HepG2 (cell line): Measurements from ENCODE around the gene ECHS1. TPM values are rescaled to one million over a fixed set of nuclear protein-coding genes. Genes with fewer than 3 reads are reported as not detected.

Experiments
- AKAP8 ChIP-seq: sonication (generic); formaldehyde crosslinking; IDR thresholded peaks from 2 replicates; pipeline ENCODE4 v1.5.1; 2020; ENCODE audit warnings: mild to moderate bottlenecking, missing genetic modification reagents
- CENPX ChIP-seq: sonication (generic); formaldehyde crosslinking; IDR thresholded peaks from 2 replicates; pipeline ENCODE4 v1.9.0; 2021; ENCODE audit warnings: mild to moderate bottlenecking, missing genetic modification reagents, moderate library complexity
- DPF2 ChIP-seq: sonication (generic); formaldehyde crosslinking; IDR thresholded peaks from 2 replicates; pipeline ENCODE4 v1.4.0; 2020; ENCODE audit warnings: mild to moderate bottlenecking, low read depth, missing genetic modification reagents, borderline replicate concordance
- EEA1 ChIP-seq: sonication (generic); formaldehyde crosslinking; IDR thresholded peaks from 2 replicates; pipeline ENCODE4 v1.5.1; 2020; ENCODE audit warnings: mild to moderate bottlenecking, missing genetic modification reagents, borderline replicate concordance
- HES4 ChIP-seq: sonication (generic); formaldehyde crosslinking; IDR thresholded peaks from 2 replicates; pipeline ENCODE4 v1.9.0; 2021; ENCODE audit warnings: mild to moderate bottlenecking, missing genetic modification reagents, borderline replicate concordance
- HNRNPL ChIP-seq: fragments of 200-400 bp; formaldehyde crosslinking; IDR thresholded peaks from 2 replicates; pipeline ENCODE4 v1.6.1; 2017; ENCODE audit warnings: mild to moderate bottlenecking, low read depth, low read length
- SAP130 ChIP-seq: IDR thresholded peaks from 2 replicates; pipeline ENCODE4 v1.6.1; 2016; ENCODE audit warnings: low read depth
- TMF1 ChIP-seq: sonication (generic); formaldehyde crosslinking; IDR thresholded peaks from 2 replicates; pipeline ENCODE4 v1.8.1; 2022; ENCODE audit warnings: low read depth, missing genetic modification reagents
- ZC3H13 ChIP-seq: sonication (generic); formaldehyde crosslinking; IDR thresholded peaks from 2 replicates; pipeline ENCODE4 v1.8.1; 2023; ENCODE audit warnings: mild to moderate bottlenecking, missing genetic modification reagents, moderate library complexity
- ZNF101 ChIP-seq: sonication (generic); formaldehyde crosslinking; IDR thresholded peaks from 2 replicates; pipeline ENCODE4 v1.4.0; 2020; ENCODE audit warnings: mild to moderate bottlenecking, low read depth, missing genetic modification reagents, borderline replicate concordance
- ZNF510 ChIP-seq: sonication (generic); formaldehyde crosslinking; IDR thresholded peaks from 2 replicates; pipeline ENCODE4 v1.4.0; 2020; ENCODE audit warnings: low read depth, mild to moderate bottlenecking, missing genetic modification reagents
- polyA plus RNA-seq, 8 experiments: library from polyadenylated mRNA; depleted of rRNA in 3 of 8; stranded (reverse) in 7 of 8; unstranded in 1 of 8; fragments of >200 nt; fragmentation: Illumina TruSeq in 4 of 8; extraction: Trizol in 4 of 8; gene quantifications; 2 replicates each; pipeline versions ENCODE4 v1.2.1 to v1.2.3, GENCODE V29; 2011 to 2016; ENCODE audit warnings: low read depth in 4 of 8, missing spikeins in 1 of 8, mixed read lengths in 1 of 8; ENCODE audit not compliant: insufficient read depth in 1 of 8
- total RNA-seq, 5 experiments: library from RNA; depleted of rRNA; stranded (reverse); fragments of >200 nt; fragmentation: Illumina TruSeq; extraction: Trizol; gene quantifications; 2 replicates each; pipeline ENCODE4 v1.2.3, GENCODE V29; 2016; ENCODE audit warnings: low read depth in 1 of 5
- TF ChIP-seq, protein P1 (sequence below): sonication (generic); formaldehyde crosslinking; IDR thresholded peaks from 2 replicates; pipeline ENCODE4 v1.5.1; 2020; ENCODE audit warnings: mild to moderate bottlenecking, missing genetic modification reagents, moderate library complexity
- TF ChIP-seq, protein P2 (sequence below): sonication (generic); formaldehyde crosslinking; IDR thresholded peaks from 2 replicates; pipeline ENCODE4 v1.4.0; 2020; ENCODE audit warnings: mild to moderate bottlenecking, missing genetic modification reagents
- TF ChIP-seq, protein P3 (sequence below): IDR thresholded peaks from 2 replicates; pipeline ENCODE4 v1.6.1; 2012; ENCODE audit warnings: low read length, improper control_type of control experiment
- TF ChIP-seq, protein P4 (sequence below): IDR thresholded peaks from 2 replicates; pipeline ENCODE4 v1.6.1; 2016; ENCODE audit warnings: low read depth, missing genetic modification reagents, missing compliant biosample characterization

Gene ECHS1
- total and polyA plus RNA-seq, 2 of the 13 experiments (the other 11 are each of a cell fraction or from before 2014, with no cell fraction given) = 32.7 to 195 TPM

DNA sequence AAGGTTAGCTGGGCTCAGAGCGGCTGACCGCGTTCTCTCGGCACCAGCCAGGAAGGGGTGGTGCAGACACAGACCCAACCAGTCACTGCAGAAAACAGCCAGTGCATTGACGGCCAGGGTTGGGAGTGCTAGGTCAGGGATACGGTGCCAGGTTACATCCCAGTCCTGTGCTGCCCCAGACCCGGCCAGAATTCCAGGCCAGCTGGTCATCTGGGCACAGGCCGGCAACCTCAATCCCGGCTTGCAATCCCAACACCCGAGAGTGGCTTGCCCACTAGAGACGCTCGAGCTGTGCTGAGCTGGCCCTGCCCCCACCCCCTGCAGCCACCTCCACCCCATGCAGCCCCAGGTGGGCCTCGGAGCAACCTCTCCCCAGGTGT, 22.2 kb downstream of the ECHS1 start (continued):
- TF ChIP-seq, protein P1, sequence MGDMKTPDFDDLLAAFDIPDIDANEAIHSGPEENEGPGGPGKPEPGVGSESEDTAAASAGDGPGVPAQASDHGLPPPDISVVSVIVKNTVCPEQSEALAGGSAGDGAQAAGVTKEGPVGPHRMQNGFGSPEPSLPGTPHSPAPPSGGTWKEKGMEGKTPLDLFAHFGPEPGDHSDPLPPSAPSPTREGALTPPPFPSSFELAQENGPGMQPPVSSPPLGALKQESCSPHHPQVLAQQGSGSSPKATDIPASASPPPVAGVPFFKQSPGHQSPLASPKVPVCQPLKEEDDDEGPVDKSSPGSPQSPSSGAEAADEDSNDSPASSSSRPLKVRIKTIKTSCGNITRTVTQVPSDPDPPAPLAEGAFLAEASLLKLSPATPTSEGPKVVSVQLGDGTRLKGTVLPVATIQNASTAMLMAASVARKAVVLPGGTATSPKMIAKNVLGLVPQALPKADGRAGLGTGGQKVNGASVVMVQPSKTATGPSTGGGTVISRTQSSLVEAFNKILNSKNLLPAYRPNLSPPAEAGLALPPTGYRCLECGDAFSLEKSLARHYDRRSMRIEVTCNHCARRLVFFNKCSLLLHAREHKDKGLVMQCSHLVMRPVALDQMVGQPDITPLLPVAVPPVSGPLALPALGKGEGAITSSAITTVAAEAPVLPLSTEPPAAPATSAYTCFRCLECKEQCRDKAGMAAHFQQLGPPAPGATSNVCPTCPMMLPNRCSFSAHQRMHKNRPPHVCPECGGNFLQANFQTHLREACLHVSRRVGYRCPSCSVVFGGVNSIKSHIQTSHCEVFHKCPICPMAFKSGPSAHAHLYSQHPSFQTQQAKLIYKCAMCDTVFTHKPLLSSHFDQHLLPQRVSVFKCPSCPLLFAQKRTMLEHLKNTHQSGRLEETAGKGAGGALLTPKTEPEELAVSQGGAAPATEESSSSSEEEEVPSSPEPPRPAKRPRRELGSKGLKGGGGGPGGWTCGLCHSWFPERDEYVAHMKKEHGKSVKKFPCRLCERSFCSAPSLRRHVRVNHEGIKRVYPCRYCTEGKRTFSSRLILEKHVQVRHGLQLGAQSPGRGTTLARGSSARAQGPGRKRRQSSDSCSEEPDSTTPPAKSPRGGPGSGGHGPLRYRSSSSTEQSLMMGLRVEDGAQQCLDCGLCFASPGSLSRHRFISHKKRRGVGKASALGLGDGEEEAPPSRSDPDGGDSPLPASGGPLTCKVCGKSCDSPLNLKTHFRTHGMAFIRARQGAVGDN = 0 out of 2 replicates have a peak, but pooled peaks have one; percentile 3
- TF ChIP-seq, protein P2, sequence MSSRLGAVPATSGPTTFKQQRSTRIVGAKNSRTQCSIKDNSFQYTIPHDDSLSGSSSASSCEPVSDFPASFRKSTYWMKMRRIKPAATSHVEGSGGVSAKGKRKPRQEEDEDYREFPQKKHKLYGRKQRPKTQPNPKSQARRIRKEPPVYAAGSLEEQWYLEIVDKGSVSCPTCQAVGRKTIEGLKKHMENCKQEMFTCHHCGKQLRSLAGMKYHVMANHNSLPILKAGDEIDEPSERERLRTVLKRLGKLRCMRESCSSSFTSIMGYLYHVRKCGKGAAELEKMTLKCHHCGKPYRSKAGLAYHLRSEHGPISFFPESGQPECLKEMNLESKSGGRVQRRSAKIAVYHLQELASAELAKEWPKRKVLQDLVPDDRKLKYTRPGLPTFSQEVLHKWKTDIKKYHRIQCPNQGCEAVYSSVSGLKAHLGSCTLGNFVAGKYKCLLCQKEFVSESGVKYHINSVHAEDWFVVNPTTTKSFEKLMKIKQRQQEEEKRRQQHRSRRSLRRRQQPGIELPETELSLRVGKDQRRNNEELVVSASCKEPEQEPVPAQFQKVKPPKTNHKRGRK (CRISPR knock-in tag) = no peak
- TF ChIP-seq EEA1 (CRISPR knock-in tag) (no peak), DPF2 (no peak), ZC3H13 (peak; percentile 57; the same call in 1 of the 2 replicates), ZNF510 (CRISPR knock-in tag) (no peak), SAP130 (CRISPR knock-in tag) (no peak), HNRNPL (0 out of 2 replicates have a peak, but pooled peaks have one; percentile 22), AKAP8 (CRISPR knock-in tag) (0 out of 2 replicates have a peak, but pooled peaks have one; percentile 8), TMF1 (0 out of 2 replicates have a peak, but pooled peaks have one; percentile 31), HES4 (CRISPR knock-in tag) (no peak), CENPX (no peak), ZNF101 (CRISPR knock-in tag) (no peak)
- TF ChIP-seq, protein P3, sequence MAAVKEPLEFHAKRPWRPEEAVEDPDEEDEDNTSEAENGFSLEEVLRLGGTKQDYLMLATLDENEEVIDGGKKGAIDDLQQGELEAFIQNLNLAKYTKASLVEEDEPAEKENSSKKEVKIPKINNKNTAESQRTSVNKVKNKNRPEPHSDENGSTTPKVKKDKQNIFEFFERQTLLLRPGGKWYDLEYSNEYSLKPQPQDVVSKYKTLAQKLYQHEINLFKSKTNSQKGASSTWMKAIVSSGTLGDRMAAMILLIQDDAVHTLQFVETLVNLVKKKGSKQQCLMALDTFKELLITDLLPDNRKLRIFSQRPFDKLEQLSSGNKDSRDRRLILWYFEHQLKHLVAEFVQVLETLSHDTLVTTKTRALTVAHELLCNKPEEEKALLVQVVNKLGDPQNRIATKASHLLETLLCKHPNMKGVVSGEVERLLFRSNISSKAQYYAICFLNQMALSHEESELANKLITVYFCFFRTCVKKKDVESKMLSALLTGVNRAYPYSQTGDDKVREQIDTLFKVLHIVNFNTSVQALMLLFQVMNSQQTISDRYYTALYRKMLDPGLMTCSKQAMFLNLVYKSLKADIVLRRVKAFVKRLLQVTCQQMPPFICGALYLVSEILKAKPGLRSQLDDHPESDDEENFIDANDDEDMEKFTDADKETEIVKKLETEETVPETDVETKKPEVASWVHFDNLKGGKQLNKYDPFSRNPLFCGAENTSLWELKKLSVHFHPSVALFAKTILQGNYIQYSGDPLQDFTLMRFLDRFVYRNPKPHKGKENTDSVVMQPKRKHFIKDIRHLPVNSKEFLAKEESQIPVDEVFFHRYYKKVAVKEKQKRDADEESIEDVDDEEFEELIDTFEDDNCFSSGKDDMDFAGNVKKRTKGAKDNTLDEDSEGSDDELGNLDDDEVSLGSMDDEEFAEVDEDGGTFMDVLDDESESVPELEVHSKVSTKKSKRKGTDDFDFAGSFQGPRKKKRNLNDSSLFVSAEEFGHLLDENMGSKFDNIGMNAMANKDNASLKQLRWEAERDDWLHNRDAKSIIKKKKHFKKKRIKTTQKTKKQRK = no peak
- TF ChIP-seq, protein P4, sequence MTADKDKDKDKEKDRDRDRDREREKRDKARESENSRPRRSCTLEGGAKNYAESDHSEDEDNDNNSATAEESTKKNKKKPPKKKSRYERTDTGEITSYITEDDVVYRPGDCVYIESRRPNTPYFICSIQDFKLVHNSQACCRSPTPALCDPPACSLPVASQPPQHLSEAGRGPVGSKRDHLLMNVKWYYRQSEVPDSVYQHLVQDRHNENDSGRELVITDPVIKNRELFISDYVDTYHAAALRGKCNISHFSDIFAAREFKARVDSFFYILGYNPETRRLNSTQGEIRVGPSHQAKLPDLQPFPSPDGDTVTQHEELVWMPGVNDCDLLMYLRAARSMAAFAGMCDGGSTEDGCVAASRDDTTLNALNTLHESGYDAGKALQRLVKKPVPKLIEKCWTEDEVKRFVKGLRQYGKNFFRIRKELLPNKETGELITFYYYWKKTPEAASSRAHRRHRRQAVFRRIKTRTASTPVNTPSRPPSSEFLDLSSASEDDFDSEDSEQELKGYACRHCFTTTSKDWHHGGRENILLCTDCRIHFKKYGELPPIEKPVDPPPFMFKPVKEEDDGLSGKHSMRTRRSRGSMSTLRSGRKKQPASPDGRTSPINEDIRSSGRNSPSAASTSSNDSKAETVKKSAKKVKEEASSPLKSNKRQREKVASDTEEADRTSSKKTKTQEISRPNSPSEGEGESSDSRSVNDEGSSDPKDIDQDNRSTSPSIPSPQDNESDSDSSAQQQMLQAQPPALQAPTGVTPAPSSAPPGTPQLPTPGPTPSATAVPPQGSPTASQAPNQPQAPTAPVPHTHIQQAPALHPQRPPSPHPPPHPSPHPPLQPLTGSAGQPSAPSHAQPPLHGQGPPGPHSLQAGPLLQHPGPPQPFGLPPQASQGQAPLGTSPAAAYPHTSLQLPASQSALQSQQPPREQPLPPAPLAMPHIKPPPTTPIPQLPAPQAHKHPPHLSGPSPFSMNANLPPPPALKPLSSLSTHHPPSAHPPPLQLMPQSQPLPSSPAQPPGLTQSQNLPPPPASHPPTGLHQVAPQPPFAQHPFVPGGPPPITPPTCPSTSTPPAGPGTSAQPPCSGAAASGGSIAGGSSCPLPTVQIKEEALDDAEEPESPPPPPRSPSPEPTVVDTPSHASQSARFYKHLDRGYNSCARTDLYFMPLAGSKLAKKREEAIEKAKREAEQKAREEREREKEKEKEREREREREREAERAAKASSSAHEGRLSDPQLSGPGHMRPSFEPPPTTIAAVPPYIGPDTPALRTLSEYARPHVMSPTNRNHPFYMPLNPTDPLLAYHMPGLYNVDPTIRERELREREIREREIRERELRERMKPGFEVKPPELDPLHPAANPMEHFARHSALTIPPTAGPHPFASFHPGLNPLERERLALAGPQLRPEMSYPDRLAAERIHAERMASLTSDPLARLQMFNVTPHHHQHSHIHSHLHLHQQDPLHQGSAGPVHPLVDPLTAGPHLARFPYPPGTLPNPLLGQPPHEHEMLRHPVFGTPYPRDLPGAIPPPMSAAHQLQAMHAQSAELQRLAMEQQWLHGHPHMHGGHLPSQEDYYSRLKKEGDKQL (CRISPR knock-in tag) = no peak
